ENCODE data around the gene GABRP. TPM values are rescaled to one million over a fixed set of nuclear protein-coding genes. Genes with fewer than 3 reads are reported as not detected.

GABRP gene
- total and polyA plus RNA-seq, 4 experiments from 2014 or later: not detected

- Mint-ChIP-seq H3K36me3 (no peaks in the 10 kb centered on the region), H3K4me3 (no peak overlapping the region), H3K9me3 (peaks cover 0 to 2% (median 0%) of the 10 kb centered on the region in 8 donors), H3K27me3 (peaks cover 22 to 27% of the 10 kb centered on the region in 2 donors), H3K27ac (peak overlapping the region in 1 of 7 donors; percentile 77), H3K4me1 (peaks cover 0 to 4% (median under 1%) of the 10 kb centered on the region in 4 donors)
- H3K9me3 ChIP-seq (ENCODE audit: control insufficient read depth in 1 of 2, low read length in 2 of 2): no peaks in the 10 kb centered on the region
- ChIA-PET POLR2A (ENCODE audit: partially characterized antibody) (no interaction called here), CTCF (ENCODE audit: partially characterized antibody) (no interaction called here)
- H3K4me1 ChIP-seq (ENCODE audit: insufficient read depth, low read length): no peaks in the 10 kb centered on the region
- no peak overlapping the region for H3K27ac ChIP-seq (ENCODE audit: low read depth, low read length)
- H3K27me3 ChIP-seq (ENCODE audit: insufficient read depth, low read length): no peaks in the 10 kb centered on the region
- intact Hi-C loops (cut with micrococcal nuclease): loop anchor here (5.0 kb wide), 1 partner anchor 1163 kb away; no protein-coding TSS in a partner anchor
- no peak for DNase-seq
- H3K4me3 ChIP-seq (ENCODE audit: low read length in 2 of 2): no peak overlapping the region
- H3K36me3 ChIP-seq (ENCODE audit: insufficient read depth, low read length): no peaks in the 10 kb centered on the region
Observed at GRCh38 chr5:170743876-170744212, 39.7 kb upstream of the GABRP start.

GRCh38 chr5:170745481-170746071 lies 37.9 kb upstream of the GABRP start:
- no peaks in the 10 kb centered on the region for H3K36me3 Mint-ChIP-seq
- H3K4me3 Mint-ChIP-seq: no peak overlapping the region
- Histone ChIP-seq H3K27me3 (ENCODE audit: insufficient read depth, low read length) (no peaks in the 10 kb centered on the region), H3K4me3 (ENCODE audit: low read length in 2 of 2) (no peak overlapping the region), H3K36me3 (ENCODE audit: insufficient read depth, low read length) (no peaks in the 10 kb centered on the region), H3K27ac (ENCODE audit: low read depth, low read length) (no peak overlapping the region), H3K9me3 (ENCODE audit: control insufficient read depth in 1 of 2, low read length in 2 of 2) (no peaks in the 10 kb centered on the region), H3K4me1 (ENCODE audit: insufficient read depth, low read length) (no peaks in the 10 kb centered on the region)
- intact Hi-C loops (cut with micrococcal nuclease): no loop called here
- no peak overlapping the region for H3K27ac Mint-ChIP-seq
- H3K4me1 Mint-ChIP-seq: peaks cover 0 to 4% (median under 1%) of the 10 kb centered on the region in 4 donors
- peaks cover 20 to 24% of the 10 kb centered on the region in 2 donors for H3K27me3 Mint-ChIP-seq
- no peak for DNase-seq
- H3K9me3 Mint-ChIP-seq: peaks cover 0 to 2% (median 0%) of the 10 kb centered on the region in 8 donors
- ChIA-PET POLR2A (ENCODE audit: partially characterized antibody) (no interaction called here), CTCF (ENCODE audit: partially characterized antibody) (no interaction called here)

GRCh38 chr5:170746075-170746960 lies 37.2 kb upstream of the GABRP start:
- CTCF ChIA-PET (ENCODE audit: partially characterized antibody): no interaction called here
- Histone ChIP-seq H3K4me3 (ENCODE audit: low read length in 2 of 2) (no peak overlapping the region), H3K9me3 (ENCODE audit: control insufficient read depth in 1 of 2, low read length in 2 of 2) (no peaks in the 10 kb centered on the region), H3K4me1 (ENCODE audit: insufficient read depth, low read length) (no peaks in the 10 kb centered on the region), H3K36me3 (ENCODE audit: insufficient read depth, low read length) (no peaks in the 10 kb centered on the region), H3K27ac (ENCODE audit: low read depth, low read length) (no peak overlapping the region), H3K27me3 (ENCODE audit: insufficient read depth, low read length) (no peaks in the 10 kb centered on the region)
- Mint-ChIP-seq H3K27me3 (peaks cover 20 to 27% of the 10 kb centered on the region in 2 donors), H3K4me3 (no peak overlapping the region), H3K27ac (no peak overlapping the region), H3K9me3 (peaks cover 0 to 2% (median 0%) of the 10 kb centered on the region in 8 donors), H3K36me3 (no peaks in the 10 kb centered on the region), H3K4me1 (peaks cover 0 to 4% (median under 1%) of the 10 kb centered on the region in 4 donors)
- POLR2A ChIA-PET (ENCODE audit: partially characterized antibody): no interaction called here
- intact Hi-C loops (cut with micrococcal nuclease): no loop called here
- DNase-seq: no peak

GRCh38 chr5:170746961-170747340 lies 36.6 kb upstream of the GABRP start:
- ChIA-PET POLR2A (ENCODE audit: partially characterized antibody) (no interaction called here), CTCF (ENCODE audit: partially characterized antibody) (no interaction called here)
- Histone ChIP-seq H3K27ac (ENCODE audit: low read depth, low read length) (no peak overlapping the region), H3K4me1 (ENCODE audit: insufficient read depth, low read length) (no peaks in the 10 kb centered on the region), H3K9me3 (ENCODE audit: control insufficient read depth in 1 of 2, low read length in 2 of 2) (no peaks in the 10 kb centered on the region), H3K36me3 (ENCODE audit: insufficient read depth, low read length) (no peaks in the 10 kb centered on the region), H3K4me3 (ENCODE audit: low read length in 2 of 2) (no peak overlapping the region), H3K27me3 (ENCODE audit: insufficient read depth, low read length) (no peaks in the 10 kb centered on the region)
- Mint-ChIP-seq H3K9me3 (peaks cover 0 to 2% (median 0%) of the 10 kb centered on the region in 8 donors), H3K4me1 (peaks cover 0 to 4% (median under 1%) of the 10 kb centered on the region in 4 donors), H3K27ac (no peak overlapping the region), H3K27me3 (peaks cover 20 to 24% of the 10 kb centered on the region in 2 donors), H3K36me3 (no peaks in the 10 kb centered on the region), H3K4me3 (no peak overlapping the region)
- DNase-seq: no peak
- intact Hi-C loops (cut with micrococcal nuclease): no loop called here

GRCh38 chr5:170747357-170747756 lies 36.2 kb upstream of the GABRP start:
- H3K4me1 ChIP-seq (ENCODE audit: insufficient read depth, low read length): no peaks in the 10 kb centered on the region
- H3K36me3 ChIP-seq (ENCODE audit: insufficient read depth, low read length): no peaks in the 10 kb centered on the region
- intact Hi-C loops (cut with micrococcal nuclease): no loop called here
- H3K4me3 ChIP-seq (ENCODE audit: low read length in 2 of 2): no peak overlapping the region
- CTCF ChIA-PET (ENCODE audit: partially characterized antibody): no interaction called here
- no peaks in the 10 kb centered on the region for H3K36me3 Mint-ChIP-seq
- POLR2A ChIA-PET (ENCODE audit: partially characterized antibody): no interaction called here
- no peaks in the 10 kb centered on the region for H3K27me3 ChIP-seq (ENCODE audit: insufficient read depth, low read length)
- H3K9me3 Mint-ChIP-seq: peaks cover 0 to 2% (median 0%) of the 10 kb centered on the region in 8 donors
- no peaks in the 10 kb centered on the region for H3K9me3 ChIP-seq (ENCODE audit: control insufficient read depth in 1 of 2, low read length in 2 of 2)
- H3K27me3 Mint-ChIP-seq: peaks cover 20 to 24% of the 10 kb centered on the region in 2 donors
- no peak overlapping the region for H3K27ac ChIP-seq (ENCODE audit: low read depth, low read length)
- no peak overlapping the region for H3K27ac Mint-ChIP-seq
- H3K4me1 Mint-ChIP-seq: peaks cover 0 to 4% (median under 1%) of the 10 kb centered on the region in 4 donors
- no peak for DNase-seq
- H3K4me3 Mint-ChIP-seq: no peak overlapping the region

GRCh38 chr5:170747851-170748250 lies 35.7 kb upstream of the GABRP start:
- H3K27me3 Mint-ChIP-seq: peaks cover 22 to 24% of the 10 kb centered on the region in 2 donors
- CTCF ChIA-PET (ENCODE audit: partially characterized antibody): no interaction called here
- POLR2A ChIA-PET (ENCODE audit: partially characterized antibody): no interaction called here
- H3K36me3 Mint-ChIP-seq: no peaks in the 10 kb centered on the region
- H3K9me3 Mint-ChIP-seq: peaks cover 0 to 2% (median 0%) of the 10 kb centered on the region in 8 donors
- no peak overlapping the region for H3K27ac Mint-ChIP-seq
- Histone ChIP-seq H3K27ac (ENCODE audit: low read depth, low read length) (no peak overlapping the region), H3K27me3 (ENCODE audit: insufficient read depth, low read length) (no peaks in the 10 kb centered on the region), H3K4me3 (ENCODE audit: low read length in 2 of 2) (no peak overlapping the region), H3K4me1 (ENCODE audit: insufficient read depth, low read length) (no peaks in the 10 kb centered on the region), H3K9me3 (ENCODE audit: control insufficient read depth in 1 of 2, low read length in 2 of 2) (no peaks in the 10 kb centered on the region), H3K36me3 (ENCODE audit: insufficient read depth, low read length) (no peaks in the 10 kb centered on the region)
- H3K4me1 Mint-ChIP-seq: peaks cover 0 to 4% (median under 1%) of the 10 kb centered on the region in 4 donors
- DNase-seq: no peak
- H3K4me3 Mint-ChIP-seq: no peak overlapping the region
- intact Hi-C loops (cut with micrococcal nuclease): no loop called here

GRCh38 chr5:170748951-170749471 lies 34.5 kb upstream of the GABRP start:
- CTCF ChIA-PET (ENCODE audit: partially characterized antibody): no interaction called here
- Histone ChIP-seq H3K9me3 (ENCODE audit: control insufficient read depth in 1 of 2, low read length in 2 of 2) (no peaks in the 10 kb centered on the region), H3K27ac (ENCODE audit: low read depth, low read length) (no peak overlapping the region), H3K27me3 (ENCODE audit: insufficient read depth, low read length) (no peaks in the 10 kb centered on the region), H3K4me3 (ENCODE audit: low read length in 2 of 2) (no peak overlapping the region), H3K36me3 (ENCODE audit: insufficient read depth, low read length) (no peaks in the 10 kb centered on the region), H3K4me1 (ENCODE audit: insufficient read depth, low read length) (no peaks in the 10 kb centered on the region)
- POLR2A ChIA-PET (ENCODE audit: partially characterized antibody): no interaction called here
- H3K27me3 Mint-ChIP-seq: peaks cover 14 to 18% of the 10 kb centered on the region in 2 donors
- DNase-seq: no peak
- intact Hi-C loops (cut with micrococcal nuclease): no loop called here
- no peak overlapping the region for H3K4me3 Mint-ChIP-seq
- H3K27ac Mint-ChIP-seq: no peak overlapping the region
- H3K4me1 Mint-ChIP-seq: peaks cover 0 to 4% (median under 1%) of the 10 kb centered on the region in 4 donors
- no peaks in the 10 kb centered on the region for H3K36me3 Mint-ChIP-seq
- H3K9me3 Mint-ChIP-seq: no peaks in the 10 kb centered on the region

Data from CD4-positive, alpha-beta memory T cell (primary cell).